LNCAP (cell line): ENCODE data around the gene EPHA3.

ENCODE experiments used
- TF ChIP-seq, protein P1 (sequence below): fragments of 450-650 bp; IDR thresholded peaks from 2 replicates; pipeline ENCODE4 v1.5.1; 2017; ENCODE audit warnings: mild to moderate bottlenecking

Gene EPHA3

DNA sequence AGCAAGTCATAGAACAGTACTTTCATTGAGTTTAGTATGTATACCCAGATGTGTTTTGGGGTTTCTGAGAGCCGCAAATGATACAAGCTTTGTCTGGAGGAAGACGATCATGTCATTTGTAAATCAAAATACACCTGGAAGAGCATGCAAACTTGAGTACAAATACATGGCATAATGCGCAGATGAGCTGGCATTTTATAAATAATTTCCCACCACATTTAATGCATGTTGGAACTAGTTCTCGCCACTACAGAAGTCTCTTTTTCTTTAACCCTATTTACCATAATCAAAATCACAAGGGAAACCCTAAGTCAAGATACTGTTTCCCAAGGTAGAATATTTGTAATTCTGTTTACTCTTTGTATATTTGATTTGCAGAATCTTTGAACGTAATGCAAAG, 318.6 kb downstream of the EPHA3 start:
- TF ChIP-seq, protein P1, sequence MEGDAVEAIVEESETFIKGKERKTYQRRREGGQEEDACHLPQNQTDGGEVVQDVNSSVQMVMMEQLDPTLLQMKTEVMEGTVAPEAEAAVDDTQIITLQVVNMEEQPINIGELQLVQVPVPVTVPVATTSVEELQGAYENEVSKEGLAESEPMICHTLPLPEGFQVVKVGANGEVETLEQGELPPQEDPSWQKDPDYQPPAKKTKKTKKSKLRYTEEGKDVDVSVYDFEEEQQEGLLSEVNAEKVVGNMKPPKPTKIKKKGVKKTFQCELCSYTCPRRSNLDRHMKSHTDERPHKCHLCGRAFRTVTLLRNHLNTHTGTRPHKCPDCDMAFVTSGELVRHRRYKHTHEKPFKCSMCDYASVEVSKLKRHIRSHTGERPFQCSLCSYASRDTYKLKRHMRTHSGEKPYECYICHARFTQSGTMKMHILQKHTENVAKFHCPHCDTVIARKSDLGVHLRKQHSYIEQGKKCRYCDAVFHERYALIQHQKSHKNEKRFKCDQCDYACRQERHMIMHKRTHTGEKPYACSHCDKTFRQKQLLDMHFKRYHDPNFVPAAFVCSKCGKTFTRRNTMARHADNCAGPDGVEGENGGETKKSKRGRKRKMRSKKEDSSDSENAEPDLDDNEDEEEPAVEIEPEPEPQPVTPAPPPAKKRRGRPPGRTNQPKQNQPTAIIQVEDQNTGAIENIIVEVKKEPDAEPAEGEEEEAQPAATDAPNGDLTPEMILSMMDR, result no peak

GRCh38 chr3:89434621-89435380, 327.4 kb downstream of the EPHA3 start:
- TF ChIP-seq, protein P1, result no peak

GRCh38 chr3:89436846-89437245, 329.4 kb downstream of the EPHA3 start:
- TF ChIP-seq, protein P1, result no peak

- TF ChIP-seq, protein P1, result no peak
Observed at GRCh38 chr3:89440386-89440785, 333.0 kb downstream of the EPHA3 start.

- TF ChIP-seq, protein P1, result no peak
Observed at GRCh38 chr3:89441141-89441540, 333.7 kb downstream of the EPHA3 start.

DNA sequence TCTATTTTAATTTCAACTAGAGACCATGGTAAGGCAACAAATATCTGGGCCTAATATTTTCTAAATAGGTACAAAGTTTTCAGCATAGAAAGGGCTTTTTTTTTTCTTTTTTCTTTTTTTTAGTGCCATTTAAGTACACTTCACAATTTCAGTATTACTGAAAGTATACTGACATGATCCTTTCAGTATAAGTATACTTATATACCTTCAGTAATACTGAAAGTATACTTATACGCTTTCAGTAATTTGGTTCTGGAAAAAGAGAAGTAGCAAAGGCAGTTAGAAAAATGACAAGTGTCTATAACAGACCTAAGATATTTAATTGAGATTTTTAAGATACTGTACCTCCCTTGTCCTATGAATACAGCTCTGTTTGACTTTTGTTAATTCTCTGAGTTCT, 339.2 kb downstream of the EPHA3 start:
- TF ChIP-seq, protein P1, result no peak

DNA sequence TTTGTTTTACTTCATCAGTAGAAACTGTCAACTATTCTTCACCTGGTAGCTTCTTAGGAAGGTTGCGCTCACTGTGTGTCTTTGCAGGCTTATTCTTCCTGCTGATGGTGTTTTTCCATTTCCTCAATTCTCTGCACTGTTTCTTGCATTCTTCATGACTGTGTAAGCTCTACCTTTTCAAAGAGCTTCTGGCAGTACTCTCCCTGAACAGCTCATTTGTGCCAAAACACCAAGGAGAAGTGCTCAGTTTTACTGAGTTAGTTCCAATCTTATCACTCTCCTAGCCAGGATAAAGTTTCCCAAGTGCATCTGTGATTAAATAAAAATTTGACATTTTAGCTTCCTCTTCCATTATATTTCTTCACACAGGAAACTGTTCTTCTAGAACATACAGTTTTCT, 339.8 kb downstream of the EPHA3 start:
- TF ChIP-seq, protein P1, result no peak

DNA sequence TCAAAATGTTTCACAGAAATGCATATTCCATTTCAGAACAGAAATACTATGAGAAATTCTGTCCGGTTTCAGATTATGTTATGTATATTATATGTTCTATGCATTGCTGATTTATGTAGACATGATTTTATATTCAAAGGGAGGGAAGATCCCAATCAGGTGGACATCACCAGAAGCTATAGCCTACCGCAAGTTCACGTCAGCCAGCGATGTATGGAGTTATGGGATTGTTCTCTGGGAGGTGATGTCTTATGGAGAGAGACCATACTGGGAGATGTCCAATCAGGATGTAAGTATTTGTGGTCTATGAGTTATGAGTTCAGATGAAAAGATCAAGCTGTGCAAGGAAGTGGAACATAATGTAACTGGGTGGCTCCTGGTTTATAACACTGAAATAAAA, 341.7 kb downstream of the EPHA3 start:
- TF ChIP-seq, protein P1, result no peak
